NCI-H82 (cell line): Measurements from ENCODE around the gene OBP2B.
A peak's percentile ranks its signal among the peaks of the same experiment; 100 is the strongest.
"Not testable (repeated sequence)": the region's sequence is repeated elsewhere in the genome, so short reads cannot be mapped to it uniquely, and the experiment has no call there.

Source experiments
- DNase-seq: peaks from one replicate; lab custom pipeline; 2025; lab: John Stamatoyannopoulos, UW

The OBP2B gene

GRCh38 chr9:133201424-133202144 lies 7.5 kb downstream of the OBP2B start:
- DNase-seq, result no peak

- DNase-seq, result no peak
These were observed 8.4 kb downstream of the OBP2B start for GRCh38 chr9:133200631-133201030.

- DNase-seq, result no peak
These were observed 9.3 kb downstream of the OBP2B start for GRCh38 chr9:133199648-133200321.

DNA sequence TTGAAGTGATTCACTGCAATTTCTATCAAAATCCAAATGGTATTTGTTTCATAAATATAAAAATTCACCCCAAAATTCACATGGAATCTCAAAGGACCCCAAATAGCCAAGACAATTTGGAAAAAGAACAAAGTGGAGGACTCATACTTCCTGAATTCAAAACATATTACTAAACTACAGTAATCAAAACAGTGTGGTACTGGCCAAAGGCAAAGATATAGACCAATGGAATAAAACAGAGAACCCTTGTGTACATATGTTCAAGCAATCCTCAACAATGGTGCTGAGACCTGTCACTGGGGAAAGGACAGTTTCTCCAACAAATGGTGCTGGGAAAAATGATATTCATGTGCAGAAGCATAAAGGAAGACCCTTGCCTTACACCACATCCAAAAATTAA lies 14.0 kb downstream of the OBP2B start:
- DNase-seq, result no peak

- DNase-seq, result no peak
These were observed 14.5 kb downstream of the OBP2B start for GRCh38 chr9:133194597-133194996.

DNA sequence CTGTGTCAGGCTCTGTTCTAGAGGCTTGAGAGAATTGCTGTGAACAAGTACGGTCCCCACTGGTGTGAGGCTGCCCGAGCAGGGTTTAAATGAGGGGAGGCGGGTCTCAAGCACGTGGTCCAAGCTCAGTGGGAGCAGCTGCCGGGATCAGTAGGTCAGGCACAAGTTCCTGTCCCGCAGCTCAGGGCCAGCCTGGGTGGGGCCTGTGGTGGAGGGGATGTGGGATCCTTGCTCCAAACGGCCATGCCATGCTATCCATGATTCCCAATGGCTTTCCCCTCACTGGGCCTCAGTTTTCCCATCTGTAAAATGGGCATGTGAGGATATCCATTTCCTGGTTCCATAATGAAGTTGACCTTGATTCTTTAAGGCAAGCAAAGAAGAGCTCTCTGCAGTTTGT lies 17.1 kb downstream of the OBP2B start:
- DNase-seq, result no peak

- DNase-seq, result no peak
These were observed 19.2 kb downstream of the OBP2B start for GRCh38 chr9:133189826-133190225.

GRCh38 chr9:133188843-133189180 lies 20.2 kb downstream of the OBP2B start:
- no peak for DNase-seq

- peak; percentile 49 for DNase-seq
These were observed 20.8 kb downstream of the OBP2B start for GRCh38 chr9:133188006-133188842.

DNA sequence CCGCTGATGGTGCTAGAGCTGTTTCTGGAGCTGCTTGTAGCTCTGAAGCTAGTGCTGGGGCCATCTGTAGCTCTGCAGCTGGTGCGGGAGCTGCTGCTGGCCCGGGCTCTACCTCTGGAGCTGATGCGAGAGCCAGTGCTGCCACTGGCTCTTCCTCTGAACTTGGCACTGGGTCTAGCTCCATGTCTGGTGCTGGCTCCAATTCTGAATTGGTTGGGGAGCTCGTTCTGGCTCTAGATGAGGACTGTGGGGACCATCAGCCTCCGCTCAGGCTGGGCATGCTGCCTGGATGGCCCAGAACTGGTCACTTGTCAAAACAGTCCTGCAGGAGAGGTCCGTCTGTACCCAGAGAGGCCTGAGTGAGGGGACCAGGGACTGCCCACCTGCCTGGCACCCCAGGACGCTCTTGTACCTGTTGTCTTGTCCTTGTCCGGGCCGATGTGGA lies 21.5 kb downstream of the OBP2B start:
- no peak for DNase-seq

DNA sequence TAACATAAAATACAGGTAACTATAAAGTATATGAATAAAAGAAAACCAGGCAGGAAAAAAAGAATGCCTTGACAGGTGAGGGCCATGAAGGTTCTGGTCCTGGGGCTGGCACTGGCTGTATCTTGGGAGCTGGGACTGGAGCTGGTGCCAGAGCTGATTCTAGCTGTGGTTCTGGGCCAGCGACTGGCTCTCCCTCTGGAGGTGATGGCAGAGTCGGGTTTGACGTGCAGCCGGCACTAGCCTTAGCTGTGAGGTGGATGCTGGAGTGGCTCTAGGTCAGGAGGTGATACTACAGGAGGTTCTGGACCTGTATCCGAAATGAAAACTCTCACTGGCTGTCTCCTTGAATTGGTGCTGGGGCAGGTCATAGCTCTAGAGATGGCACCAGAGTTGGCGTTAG lies 22.3 kb downstream of the OBP2B start:
- DNase-seq, result no peak

DNA sequence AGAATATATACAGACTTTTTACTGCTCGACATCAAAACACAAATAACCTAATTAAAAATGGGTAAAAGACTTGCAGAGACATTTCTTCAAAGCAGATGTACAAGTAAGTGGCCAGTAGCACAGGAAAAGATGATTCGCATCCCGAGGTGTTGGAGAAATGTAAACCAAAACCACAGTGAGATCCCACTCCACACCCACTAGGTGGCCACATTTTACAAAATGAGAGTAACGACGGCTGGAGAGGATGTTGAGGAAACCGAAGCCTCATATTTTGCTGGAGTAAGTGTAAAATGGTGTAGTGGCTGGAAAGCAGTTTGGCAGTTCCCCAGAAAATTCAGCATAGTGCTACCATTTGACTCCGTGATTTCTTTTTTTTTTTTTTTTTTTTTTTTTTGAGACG lies 24.1 kb downstream of the OBP2B start:
- DNase-seq, result peak; percentile 49

DNA sequence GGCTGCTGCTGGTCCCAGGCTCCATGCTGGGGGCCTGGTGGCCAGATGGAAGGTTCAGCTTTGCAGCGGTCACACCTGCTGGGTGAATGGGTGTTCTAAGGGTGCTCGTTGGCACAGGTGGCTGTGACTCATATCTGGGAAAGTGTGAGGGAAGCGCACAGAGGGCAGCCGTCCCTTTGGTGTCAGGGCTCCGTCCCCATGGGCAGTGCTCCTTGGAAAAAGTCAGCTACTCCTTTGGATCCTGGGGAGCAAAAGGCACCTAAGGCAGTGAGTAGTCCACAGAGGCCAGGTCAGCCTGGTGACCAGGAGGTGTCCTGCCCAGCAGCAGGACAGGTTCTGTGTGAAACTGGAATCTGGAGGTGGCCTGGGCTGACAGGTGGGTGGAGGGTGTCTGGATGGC lies 26.9 kb downstream of the OBP2B start:
- DNase-seq, result no peak

DNA sequence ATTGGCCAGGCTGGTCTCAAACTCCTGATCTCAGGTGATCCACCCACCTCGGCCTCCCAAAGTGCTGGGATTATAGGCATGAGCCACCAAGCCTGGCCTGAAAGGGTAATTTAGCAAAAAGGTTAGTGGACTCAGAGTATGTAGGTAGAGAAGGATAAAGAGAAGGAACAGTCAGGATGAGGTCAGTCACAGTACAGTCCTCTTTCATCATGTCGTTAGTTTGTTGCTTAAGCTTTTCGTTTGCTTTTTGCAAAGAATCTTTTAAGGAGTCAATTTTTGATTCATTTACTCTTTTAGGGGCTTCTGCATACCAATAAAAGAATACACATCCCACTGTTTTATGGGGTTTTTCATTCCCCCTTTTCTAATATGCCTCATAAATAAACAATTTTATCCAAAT lies 27.5 kb downstream of the OBP2B start:
- DNase-seq, result no peak

- no peak for DNase-seq
These were observed 28.1 kb downstream of the OBP2B start for GRCh38 chr9:133180953-133181352.

DNA sequence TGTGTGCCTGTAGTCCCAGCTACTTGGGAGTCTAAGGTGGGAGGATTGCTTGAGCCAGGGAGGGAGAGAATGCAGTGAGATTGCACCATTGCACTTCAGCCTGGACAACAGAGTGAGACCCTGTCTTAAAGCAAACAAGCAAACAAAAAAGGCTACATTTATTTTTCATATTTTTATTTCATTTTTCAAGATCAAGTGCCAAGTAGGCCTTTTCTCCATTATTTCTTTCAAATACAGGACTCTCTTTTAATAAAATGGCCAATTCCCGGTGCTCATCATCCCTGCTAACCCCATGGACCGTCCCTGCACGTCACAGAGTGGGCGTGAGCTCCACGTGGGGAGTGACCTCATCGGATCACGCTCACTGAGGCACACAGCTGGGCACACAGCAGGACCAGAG lies 36.0 kb downstream of the OBP2B start:
- DNase-seq, result no peak

GRCh38 chr9:133171161-133171961 lies 37.7 kb downstream of the OBP2B start:
- no peak for DNase-seq

DNA sequence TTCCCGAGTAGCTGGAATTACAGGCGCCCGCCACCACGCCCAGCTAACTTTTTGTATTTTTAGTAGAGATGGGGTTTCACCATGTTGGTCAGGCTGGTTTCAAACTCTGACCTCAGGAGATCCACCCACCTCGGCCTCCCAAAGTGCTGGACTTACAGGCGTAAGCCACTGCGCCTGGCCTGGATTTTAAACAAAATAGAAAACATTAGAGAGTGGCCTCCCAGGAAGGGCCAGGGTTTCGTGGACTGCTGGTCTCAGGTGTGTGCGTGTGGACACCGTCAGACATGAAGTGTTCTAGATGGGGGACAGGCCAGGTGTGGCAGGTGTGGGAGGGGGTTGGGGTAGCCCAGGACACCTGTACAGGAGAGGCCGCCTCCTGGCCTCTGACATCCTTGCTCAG lies 38.3 kb downstream of the OBP2B start:
- DNase-seq, result no peak

GRCh38 chr9:133169687-133170086 lies 39.4 kb downstream of the OBP2B start:
- not testable (repeated sequence) for DNase-seq

- DNase-seq, result no peak
These were observed 39.9 kb downstream of the OBP2B start for GRCh38 chr9:133169102-133169501.

DNA sequence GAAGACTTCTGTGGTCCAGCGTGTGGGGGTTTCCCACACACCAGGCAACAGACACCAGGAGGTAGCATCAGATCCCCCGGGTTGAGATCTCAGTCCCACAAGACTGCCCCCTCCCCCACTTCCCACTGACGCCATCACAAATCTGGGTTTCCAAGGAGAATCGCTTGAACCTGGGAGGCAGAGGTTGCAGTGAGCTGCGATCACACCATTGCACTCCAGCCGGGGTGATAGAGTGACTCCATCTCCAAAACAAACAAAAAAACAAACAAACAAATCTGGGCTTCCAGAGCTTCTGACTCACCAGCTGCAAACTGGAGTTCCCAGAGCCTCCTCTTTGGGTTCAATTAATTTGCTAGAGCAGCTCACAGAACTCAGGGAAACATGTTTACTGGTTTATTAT lies 40.6 kb downstream of the OBP2B start:
- no peak for DNase-seq

GRCh38 chr9:133167769-133168168 lies 41.3 kb downstream of the OBP2B start:
- no peak for DNase-seq
